22Rv1 (cell line): ENCODE data around the gene UTF1.

Source experiments
- H3K27ac ChIP-seq: fragments of 450-650 bp; 2 replicates; pipeline ENCODE4 v1.5.1; 2017
- ZFX ChIP-seq: fragments of 450-650 bp; IDR thresholded peaks from 2 replicates; pipeline ENCODE4 v1.6.1; 2017; ENCODE audit warnings: antibody characterized with exemption, borderline replicate concordance
- TF ChIP-seq, protein P1 (sequence below): fragments of 450-650 bp; IDR thresholded peaks from 2 replicates; pipeline ENCODE4 v1.5.1; 2017; ENCODE audit warnings: mild to moderate bottlenecking

The UTF1 gene

DNA sequence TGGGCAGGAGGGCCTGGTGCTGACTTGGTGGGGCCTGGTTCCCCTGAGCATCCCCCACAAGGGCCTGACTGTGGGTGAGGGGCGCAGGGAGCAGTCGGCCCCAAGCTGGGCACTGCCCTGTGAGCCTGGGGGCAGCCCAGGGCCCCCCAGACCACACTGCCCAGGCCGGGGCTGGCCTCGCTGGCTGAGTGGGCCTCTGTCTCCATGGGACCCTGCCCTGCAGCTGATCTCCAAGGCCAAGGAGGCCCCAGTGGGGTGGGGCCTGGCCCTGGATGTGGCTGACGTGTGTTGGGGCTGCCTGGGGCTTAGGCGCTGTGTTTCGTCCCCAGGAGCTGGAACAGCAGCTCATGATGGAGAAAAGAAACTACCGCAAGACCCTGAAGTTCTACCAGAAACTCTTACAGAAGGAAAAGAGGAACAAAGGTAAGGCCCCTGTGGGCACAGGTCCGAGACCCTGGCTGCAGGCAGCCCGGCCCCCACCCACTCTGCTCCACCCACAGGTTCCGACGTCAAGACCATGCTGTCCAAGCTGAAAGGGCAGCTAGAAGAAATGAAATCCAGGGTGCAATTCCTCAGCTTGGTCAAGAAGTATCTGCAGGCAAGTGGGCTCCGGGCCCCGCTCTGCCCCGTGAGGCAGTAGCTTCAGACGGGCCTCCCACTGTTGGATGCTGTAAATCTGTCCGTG, 23.5 kb upstream of the UTF1 start:
- TF ChIP-seq ZFX = no peak
- TF ChIP-seq, protein P1, sequence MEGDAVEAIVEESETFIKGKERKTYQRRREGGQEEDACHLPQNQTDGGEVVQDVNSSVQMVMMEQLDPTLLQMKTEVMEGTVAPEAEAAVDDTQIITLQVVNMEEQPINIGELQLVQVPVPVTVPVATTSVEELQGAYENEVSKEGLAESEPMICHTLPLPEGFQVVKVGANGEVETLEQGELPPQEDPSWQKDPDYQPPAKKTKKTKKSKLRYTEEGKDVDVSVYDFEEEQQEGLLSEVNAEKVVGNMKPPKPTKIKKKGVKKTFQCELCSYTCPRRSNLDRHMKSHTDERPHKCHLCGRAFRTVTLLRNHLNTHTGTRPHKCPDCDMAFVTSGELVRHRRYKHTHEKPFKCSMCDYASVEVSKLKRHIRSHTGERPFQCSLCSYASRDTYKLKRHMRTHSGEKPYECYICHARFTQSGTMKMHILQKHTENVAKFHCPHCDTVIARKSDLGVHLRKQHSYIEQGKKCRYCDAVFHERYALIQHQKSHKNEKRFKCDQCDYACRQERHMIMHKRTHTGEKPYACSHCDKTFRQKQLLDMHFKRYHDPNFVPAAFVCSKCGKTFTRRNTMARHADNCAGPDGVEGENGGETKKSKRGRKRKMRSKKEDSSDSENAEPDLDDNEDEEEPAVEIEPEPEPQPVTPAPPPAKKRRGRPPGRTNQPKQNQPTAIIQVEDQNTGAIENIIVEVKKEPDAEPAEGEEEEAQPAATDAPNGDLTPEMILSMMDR = no peak
- H3K27ac ChIP-seq = no peak overlapping the region

DNA sequence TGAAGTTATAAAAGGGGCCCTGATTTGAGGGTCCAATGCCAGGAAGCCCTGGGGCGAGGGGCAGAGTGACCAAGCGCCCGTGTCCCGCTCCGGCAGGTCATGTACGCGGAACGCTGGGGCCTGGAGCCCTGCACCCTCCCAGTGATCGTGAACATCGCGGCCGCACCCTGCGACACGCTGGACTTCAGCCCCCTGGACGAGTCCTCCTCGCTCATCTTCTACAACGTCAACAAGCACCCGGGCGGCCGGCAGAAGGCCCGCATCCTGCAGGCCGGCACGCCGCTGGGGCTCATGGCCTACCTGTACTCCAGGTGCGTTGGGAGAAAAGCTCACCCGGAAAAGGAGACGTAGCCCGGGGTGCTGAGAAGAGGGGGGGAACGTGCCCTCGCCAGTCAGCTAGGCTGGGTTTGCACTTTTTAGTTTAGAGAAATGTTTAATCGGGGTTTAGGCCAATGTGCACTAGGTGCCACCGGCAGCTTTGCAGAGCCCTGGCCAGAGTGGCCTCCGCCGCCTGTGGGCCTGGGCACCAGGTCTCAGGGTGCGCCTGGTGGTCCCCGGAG, 22.9 kb upstream of the UTF1 start:
- TF ChIP-seq, protein P1 = no peak
- TF ChIP-seq ZFX = no peak
- no peak overlapping the region for H3K27ac ChIP-seq

DNA sequence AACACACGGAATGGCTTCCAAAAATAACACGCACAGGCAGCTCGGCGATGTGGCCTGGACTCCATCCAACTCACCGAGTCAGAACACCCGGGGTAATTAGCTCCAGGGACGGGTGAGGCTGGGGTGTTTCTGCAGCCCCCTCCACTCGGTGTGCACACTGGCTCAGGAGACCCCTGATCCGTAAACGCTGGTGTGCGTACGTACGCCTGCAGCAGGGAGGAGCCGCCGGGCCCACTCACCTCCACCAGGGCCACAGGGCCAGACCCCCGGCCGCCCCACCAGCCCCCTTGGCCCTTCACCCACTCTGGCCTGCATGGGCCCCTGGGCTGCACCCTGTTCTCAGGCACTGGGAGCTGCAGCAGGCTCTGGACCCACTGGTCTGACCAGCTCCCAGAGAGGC, 22.4 kb upstream of the UTF1 start:
- H3K27ac ChIP-seq = no peak overlapping the region
- TF ChIP-seq ZFX = no peak
- TF ChIP-seq, protein P1 = no peak

DNA sequence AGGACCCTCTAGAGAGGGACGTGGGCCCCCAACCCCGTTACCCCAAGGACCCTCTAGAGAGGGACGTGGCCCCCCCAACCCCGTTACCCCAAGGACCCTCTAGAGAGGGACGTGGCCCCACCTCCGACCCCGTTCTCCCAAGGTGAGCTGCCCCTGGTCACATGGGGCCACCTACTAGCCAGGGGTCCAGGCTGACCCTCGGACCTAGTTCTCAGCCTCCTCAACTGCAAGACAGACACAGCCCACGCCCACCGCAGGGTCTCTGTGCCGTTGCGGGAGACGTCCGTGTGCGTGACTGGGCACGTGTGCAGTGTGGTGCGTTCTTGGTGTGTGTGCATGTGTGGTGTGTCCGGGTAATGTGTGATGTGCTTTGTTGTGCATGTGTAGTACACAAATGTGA, 21.6 kb upstream of the UTF1 start:
- TF ChIP-seq ZFX = no peak
- TF ChIP-seq, protein P1 = no peak
- H3K27ac ChIP-seq = no peak overlapping the region

DNA sequence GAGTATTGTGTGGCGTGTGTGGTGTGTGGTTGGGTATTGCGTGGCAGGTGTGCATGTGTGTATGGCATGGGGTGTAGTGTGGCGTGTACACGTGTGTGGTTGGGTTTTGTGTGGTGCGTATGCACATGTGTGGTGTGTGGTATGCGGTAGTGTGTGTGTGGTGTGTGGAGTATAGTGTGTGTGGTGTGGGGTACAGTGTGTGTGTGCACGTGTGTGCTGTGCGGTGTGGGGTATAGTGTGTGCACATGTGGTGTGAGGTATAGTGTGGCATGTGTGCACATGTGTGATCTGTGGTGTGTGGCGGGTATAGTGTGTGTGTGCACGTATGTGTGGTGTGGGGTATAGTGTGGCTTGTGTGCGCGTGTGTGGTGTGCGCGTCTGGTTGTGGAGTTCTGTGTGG, 20.9 kb upstream of the UTF1 start:
- H3K27ac ChIP-seq = no peak overlapping the region
- no peak for TF ChIP-seq ZFX
- TF ChIP-seq, protein P1 = no peak

DNA sequence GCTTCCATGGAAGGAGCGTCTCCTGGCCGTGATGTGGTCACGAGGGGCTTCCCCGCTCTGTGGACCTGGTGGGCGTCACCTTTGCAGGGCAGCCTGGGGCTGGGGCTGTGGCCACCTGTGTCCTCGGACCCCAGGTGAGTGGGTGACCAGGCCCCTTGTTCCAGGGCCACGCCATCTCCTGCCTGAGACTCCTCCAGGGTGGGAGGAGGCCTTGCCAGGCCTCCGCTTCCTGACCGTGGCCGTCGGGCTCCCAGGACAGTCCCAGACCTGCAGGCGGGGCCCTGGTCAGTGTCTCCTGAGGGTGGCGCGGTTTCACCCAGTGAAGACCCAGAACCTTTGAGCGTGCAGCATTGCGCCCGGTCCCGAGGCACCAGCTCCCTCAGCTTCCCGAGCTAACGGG, 20.4 kb upstream of the UTF1 start:
- H3K27ac ChIP-seq = no peak overlapping the region
- TF ChIP-seq, protein P1 = no peak
- TF ChIP-seq ZFX = no peak

DNA sequence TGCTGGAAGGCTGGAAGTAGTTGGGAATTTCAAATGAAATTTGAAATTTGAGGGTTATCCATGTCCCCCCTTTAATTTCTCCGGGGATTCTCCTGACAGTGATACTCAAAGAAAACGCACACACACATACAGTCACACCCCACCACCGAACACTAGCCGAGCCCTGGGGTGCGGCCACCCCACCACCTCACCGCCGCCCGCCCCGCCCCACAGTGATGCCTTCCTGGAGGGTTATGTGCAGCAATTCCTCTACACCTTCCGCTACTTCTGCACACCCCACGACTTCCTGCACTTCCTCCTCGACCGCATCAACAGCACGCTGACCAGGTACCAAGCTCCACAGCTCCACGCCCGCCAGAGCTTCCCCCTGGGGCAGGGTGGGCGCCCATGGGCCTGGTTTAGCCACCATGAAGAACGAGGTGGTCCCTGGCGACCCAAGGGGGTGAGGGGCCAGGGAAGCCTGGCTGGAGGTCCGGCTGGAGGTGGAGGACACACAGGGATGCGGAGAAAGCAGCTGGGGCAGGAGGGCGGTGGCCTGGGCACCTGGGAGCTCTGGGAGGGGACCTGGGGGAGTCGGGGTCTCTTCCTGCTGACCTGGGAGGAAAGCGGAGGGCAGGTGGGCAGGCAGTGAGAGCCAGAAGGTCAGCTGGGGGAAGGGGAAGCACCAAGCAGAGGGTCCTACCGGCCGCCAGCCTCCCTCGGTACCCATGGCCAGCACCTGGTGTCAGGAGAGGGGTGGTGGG, 19.4 kb upstream of the UTF1 start:
- H3K27ac ChIP-seq = no peak overlapping the region
- TF ChIP-seq, protein P1 = no peak
